Stimulated activated CD8-positive, alpha-beta memory T cell treated with anti-CD3 and anti-CD28 coated beads, Interleukin-15, amount 100 ng/mL, for 1 hour (primary cell): ENCODE measurements around the gene STAT2.
"Not testable (repeated sequence)": the region's sequence is repeated elsewhere in the genome, so short reads cannot be mapped to it uniquely, and the experiment has no call there.

Experiments
- DNase-seq: peaks from one replicate; pipeline ENCODE4 v3.0.0-alpha.2; 2020; ENCODE audit warnings: low read depth

STAT2 gene

GRCh38 chr12:56359851-56360767 lies at the start of gene STAT2:
Gene STAT2, minus strand, starts transcription at chr12:56360107. Its CDS starts 3,536 bp downstream, at chr12:56356571.
- DNase-seq = peak; percentile 98

- DNase-seq = no peak
Observed at GRCh38 chr12:56408799-56409417, 49.0 kb upstream of the STAT2 start.

DNA sequence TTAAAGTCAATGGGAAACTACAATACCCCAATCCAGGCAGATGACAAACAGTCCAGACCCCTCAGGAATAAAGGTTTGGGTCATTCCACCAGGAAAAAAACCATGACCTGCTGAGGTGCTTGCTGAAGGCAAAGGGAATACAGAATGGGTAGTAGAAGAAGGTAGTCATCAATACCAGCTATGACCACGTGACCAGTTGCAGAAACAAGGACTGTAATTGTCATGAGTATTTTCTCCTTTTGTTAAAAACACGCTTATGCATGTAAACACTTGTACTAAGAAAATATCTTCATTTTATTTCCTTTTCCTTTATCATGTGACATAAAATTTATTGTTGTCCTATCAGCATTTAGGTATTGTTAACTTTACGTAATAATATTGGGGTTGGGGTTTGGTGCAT lies 44.3 kb upstream of the STAT2 start:
- not testable (repeated sequence) for DNase-seq

DNA sequence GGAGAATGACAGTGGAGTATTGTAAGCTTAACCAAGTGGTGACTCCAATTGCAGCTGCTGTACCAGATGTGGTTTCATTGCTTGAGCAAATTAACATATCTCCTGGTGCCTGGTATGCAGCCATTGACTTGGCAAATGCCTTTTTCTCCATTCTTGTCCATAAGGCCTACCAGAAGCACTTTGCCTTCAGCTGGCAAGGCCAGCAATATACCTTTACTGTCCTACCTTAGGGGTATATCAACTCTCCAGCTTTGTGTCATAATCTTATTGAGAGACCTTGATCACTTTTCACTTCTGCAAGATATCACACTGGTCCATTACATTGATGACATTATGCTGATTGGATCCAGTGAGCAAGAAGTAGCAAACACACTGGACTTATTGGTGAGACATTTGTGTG lies 41.7 kb upstream of the STAT2 start:
- not testable (repeated sequence) for DNase-seq

DNA sequence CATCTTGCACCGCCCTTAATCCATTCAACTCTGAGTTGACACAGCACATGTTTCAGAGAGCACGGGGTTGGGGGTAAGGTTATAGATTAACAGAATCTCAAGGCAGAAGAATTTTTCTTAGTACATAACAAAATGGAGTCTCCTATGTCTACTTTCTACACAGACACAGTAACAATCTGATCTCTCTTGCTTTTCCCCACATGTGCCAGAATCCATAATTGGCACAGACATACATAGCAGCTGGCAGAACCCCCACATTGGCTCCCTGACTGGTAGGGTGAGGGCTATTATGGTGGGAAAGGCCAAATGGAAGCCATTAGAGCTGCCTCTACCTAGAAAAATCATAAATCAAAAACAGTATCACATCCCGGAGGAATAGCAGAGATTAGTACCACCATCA lies 41.2 kb upstream of the STAT2 start:
- DNase-seq = not testable (repeated sequence)

GRCh38 chr12:56399466-56399865 lies 39.6 kb upstream of the STAT2 start:
- not testable (repeated sequence) for DNase-seq

DNA sequence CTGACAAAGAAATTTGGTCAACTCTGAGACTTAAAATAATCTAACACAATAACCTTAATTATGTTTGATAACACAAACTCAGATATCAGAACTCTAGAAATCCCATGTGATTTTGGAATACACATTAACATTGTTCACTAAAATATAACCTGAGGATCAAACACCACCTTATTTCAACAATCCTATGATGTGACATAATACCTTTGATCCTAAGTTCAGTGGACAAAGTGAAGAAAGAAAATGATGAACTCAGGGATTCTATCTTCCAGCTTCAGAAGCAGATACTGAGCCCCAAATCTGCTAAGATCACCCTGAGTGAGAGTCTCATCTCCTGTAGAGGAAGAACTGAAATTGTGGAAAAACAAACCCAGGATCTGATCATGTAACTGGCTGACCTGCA lies 38.4 kb upstream of the STAT2 start:
- no peak for DNase-seq

GRCh38 chr12:56392331-56392730 lies 32.4 kb upstream of the STAT2 start:
- DNase-seq = no peak

DNA sequence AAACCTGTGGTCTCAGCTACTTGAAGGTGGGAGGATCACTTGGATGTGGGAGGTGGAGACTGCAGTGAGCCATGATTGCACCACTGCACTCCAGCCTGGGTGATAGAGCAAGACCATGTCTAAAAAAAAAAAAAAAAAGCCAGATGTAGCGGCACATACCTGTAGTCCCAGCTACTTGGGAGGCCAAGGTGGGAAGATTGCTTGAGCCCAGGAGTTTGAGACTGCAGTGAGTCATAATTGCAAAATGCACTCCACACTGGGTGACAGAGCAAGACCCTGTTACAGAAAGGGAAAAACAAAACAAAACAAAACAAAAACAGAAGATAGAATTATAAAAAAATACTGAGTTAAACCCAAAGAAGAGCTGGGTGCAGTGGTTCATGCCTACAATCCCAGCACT lies 31.8 kb upstream of the STAT2 start:
- DNase-seq = no peak

- DNase-seq = no peak
Observed at GRCh38 chr12:56389412-56389811, 29.5 kb upstream of the STAT2 start.

DNA sequence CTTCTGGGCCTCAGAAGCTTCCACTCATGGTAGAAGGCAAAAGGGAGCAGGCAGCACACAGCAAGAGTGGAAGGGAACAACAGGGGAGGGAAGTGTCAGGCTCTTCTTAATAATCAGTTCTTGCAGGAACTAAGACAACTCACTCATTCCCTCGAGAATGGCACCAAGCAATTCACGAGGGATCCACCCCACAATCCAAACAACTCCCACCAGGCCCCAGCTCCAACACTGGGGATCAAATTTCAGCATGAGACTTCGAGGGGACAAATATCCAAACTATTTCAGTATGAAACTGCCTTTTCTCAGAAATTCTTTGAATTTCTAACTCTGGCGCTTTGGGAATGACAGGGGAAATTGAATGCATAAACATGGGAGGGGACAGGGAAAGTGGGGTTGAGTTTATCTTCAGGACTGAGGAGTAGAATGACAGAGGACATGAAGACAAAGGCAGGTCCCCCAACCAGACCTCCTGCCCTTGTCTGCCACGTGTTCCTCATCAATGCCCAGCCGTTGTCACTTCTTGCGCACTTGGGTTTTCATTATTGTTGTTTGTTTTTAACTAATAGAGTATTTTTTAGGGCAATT lies 27.3 kb upstream of the STAT2 start:
- no peak for DNase-seq

DNA sequence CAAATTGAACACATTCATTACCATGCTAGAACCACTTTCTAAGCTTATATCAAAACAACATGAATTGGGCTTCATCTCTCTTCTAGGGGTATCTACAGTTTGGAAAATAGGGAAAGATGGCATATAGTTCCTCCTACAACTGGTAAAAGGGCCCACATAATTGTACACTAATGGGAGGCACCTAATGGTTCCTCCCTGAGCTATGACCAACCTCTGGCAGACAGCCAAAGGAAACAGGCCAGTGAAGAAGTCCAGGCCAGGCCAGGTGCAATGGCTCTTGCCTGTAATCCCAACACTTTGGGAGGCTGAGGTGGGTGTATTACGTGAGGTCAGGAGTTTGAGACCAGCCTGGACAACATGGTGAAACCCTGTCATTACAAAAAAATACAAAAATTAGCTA lies 26.0 kb upstream of the STAT2 start:
- no peak for DNase-seq

DNA sequence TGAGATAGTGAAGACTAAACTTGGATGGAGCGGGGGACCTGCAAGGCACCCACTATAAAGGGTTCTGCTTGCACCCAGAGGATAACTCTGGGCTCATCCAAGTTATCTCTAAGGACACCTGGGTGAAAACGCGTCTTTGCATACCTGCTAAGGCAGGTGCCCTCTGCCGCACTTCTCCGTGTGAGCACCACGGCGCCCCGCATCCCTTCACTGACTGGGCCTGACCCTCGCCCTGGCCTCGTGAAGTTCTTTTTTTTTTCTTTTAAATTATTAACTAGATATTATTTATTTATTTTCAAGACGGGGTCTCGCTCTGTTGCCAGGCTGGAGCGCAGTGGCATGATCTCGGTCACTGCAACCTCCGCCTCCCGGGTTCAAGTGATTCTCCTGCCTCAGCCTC lies 22.7 kb upstream of the STAT2 start:
- DNase-seq = no peak

GRCh38 chr12:56377989-56378316 lies 18.0 kb upstream of the STAT2 start:
- DNase-seq = no peak

- no peak for DNase-seq
Observed at GRCh38 chr12:56377310-56377988, 17.5 kb upstream of the STAT2 start.

DNA sequence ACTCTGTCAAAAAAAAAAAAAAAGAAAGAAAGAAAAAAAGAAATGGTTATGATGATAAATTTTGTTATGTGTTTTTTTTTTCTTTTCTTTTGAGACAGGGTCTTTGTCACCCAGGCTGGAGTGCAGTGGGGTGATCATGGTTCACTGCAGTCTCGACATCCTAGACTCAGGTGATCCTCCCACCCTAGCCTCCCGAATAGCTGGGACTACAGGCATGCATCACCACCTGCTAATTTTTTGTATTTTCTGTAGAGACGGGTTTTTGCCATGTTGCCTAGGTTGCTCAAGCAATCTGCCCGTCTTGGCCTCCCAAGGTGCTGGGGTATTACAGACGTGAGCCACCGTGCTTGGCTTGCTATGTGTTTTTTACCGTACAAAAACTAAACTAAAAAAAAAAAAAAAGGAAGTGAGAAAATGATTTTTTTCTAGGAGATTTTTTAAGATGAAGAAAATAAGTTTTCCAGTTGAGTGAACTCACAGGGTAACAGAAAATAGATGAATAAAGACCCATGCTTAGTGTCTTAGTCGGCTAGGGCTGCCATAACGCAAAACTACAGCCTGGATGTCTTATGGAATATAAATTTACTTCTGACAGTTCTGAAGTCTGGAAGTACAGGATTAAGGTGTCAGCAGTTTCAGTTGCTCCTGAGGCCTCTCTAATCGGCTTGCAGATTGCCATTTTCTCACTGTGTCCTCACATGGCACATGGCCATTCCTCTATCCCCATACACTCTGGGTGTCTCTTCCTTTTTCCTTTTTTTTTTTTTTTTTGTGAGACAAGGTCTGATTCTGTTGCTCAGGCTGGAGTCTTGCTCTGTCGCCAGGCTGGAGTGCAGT lies 15.9 kb upstream of the STAT2 start:
- DNase-seq = no peak

DNA sequence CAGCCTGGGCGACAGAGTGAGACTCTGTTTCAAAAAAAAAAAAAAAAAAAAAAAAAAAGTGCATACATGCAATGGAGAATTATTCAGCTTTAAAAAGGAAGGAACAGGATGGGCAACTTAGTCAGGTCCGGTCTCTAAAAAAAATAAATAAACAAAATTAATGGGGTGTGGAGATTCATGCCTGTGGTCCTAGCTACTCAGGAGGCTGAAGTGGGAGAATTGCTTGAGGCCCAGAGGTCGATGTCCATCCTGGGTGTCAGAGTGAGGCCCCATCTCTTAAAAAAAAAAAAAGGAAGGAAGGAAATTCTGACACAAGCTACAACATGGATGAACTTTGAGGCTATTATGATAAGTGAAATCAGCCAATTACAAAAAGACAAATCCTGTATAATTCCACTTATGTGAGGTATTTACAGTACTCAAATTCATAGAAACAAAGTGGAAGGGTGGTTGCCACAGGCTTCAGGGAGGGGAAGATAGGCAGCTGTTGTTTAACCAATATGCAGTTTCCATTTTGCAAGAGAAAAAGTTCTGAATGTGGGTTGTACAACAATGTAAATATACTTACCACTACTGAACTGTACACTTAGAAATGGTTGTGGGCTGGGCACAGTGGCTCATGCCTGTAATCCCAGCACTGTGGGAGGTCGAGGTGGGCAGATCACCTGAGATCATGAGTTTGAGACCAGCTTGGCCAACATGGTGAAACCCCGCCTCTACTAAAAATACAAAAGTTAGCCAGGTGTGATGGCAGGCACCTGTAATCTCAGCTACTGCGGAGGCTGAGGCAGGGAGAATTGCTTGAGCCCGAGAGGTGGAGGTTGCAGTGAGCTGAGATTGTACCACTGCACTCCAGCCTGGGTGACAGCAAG lies 15.1 kb upstream of the STAT2 start:
- DNase-seq = no peak

DNA sequence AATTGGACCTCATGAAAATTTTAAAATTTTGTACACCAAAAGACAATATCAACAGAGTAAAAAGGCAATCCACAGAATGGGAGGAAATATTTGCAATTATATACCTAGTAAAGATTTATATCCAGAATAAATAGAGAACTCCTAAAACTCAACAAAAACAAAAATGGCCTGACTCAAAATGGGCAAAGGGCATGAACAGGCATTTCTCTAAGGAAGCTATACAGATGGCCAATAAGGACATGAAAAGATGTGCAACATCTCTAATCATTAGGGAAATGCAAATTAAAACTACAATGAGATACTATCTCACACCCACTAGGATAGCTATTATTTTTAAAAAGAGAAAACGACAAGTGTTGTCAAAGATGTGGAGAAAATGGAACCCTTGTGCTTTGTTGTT lies 13.6 kb upstream of the STAT2 start:
- DNase-seq = no peak

GRCh38 chr12:56366948-56367347 lies 7.0 kb upstream of the STAT2 start:
- DNase-seq = no peak

DNA sequence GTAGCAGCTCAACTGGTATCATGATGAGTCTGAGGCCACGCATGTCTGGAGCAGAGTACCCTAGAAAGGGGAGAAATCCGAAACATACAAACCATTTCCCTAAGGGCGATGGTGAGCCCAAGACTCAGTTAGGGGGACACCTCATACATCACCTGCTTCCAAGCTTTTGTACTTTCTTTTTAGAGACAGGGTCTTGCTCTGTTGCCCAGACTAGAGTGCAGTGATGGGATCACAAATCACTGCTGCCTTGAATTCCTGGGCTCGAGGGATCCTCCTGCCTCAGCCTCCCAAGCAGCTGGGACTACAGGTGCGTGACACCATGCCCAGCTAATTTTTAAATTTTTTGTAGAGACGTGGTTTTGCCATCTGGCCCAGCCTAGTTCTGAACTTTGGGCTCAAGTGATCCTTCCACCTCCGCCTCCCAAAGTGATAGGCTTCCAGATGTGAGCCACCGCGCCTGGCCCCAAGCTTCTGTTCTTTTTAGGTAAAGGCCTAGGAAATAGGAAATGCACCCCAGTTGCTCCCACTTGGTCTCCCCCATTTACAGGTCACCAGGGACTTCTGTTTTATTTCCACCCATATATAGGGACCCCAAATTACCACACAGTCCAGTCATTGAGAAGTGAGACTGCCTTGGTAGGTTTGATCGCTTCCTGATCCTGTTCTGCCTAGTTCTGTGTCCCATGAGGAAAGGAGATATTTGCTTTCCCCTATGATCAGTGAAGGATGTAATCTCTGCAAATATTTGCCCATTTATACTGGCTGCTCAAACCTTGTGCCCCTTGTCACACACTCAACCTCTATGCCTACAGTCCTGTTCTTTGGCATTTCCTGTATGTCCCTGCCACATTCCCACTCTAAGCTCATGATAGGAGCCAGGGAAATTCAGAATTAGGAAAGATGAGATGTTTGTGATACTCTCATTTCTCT lies 2.5 kb upstream of the STAT2 start, which contains the start of gene APOF:
APOF (minus strand) TSS at position 728 of the 930 bp plus-strand sequence; CDS start at position 616, 112 bp downstream.
- no peak for DNase-seq
